Subcutaneous adipose tissue (tissue), 4 donors: Measurements from ENCODE around the gene MBLAC1. TPM values are rescaled to one million over a fixed set of nuclear protein-coding genes. Genes with fewer than 3 reads are reported as not detected.

Experiments
- total RNA-seq, 4 donors: library from RNA; depleted of rRNA; stranded (reverse); fragments of >200 nt; gene quantifications; one replicate each; pipeline ENCODE4 v1.1.0, GENCODE V29; 2016
- TF ChIP-seq, protein P1 (sequence below): fragments of 450-650 bp; IDR thresholded peaks from one replicate; pipeline ENCODE4 v1.5.1; 2016; ENCODE audit warnings: low read depth, mild to moderate bottlenecking, control low read depth, antibody characterized with exemption, moderate library complexity

Gene MBLAC1
- total RNA-seq, 4 donors from 2014 or later, result 0.66 to 2.7 (median 2.3) TPM

GRCh38 chr7:100085515-100085914 lies 41.3 kb upstream of the MBLAC1 start:
- TF ChIP-seq, protein P1, sequence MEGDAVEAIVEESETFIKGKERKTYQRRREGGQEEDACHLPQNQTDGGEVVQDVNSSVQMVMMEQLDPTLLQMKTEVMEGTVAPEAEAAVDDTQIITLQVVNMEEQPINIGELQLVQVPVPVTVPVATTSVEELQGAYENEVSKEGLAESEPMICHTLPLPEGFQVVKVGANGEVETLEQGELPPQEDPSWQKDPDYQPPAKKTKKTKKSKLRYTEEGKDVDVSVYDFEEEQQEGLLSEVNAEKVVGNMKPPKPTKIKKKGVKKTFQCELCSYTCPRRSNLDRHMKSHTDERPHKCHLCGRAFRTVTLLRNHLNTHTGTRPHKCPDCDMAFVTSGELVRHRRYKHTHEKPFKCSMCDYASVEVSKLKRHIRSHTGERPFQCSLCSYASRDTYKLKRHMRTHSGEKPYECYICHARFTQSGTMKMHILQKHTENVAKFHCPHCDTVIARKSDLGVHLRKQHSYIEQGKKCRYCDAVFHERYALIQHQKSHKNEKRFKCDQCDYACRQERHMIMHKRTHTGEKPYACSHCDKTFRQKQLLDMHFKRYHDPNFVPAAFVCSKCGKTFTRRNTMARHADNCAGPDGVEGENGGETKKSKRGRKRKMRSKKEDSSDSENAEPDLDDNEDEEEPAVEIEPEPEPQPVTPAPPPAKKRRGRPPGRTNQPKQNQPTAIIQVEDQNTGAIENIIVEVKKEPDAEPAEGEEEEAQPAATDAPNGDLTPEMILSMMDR, result no peak

GRCh38 chr7:100087055-100087750 lies 39.6 kb upstream of the MBLAC1 start:
- TF ChIP-seq, protein P1, result no peak

GRCh38 chr7:100088095-100088620 lies 38.6 kb upstream of the MBLAC1 start:
- TF ChIP-seq, protein P1, result no peak

DNA sequence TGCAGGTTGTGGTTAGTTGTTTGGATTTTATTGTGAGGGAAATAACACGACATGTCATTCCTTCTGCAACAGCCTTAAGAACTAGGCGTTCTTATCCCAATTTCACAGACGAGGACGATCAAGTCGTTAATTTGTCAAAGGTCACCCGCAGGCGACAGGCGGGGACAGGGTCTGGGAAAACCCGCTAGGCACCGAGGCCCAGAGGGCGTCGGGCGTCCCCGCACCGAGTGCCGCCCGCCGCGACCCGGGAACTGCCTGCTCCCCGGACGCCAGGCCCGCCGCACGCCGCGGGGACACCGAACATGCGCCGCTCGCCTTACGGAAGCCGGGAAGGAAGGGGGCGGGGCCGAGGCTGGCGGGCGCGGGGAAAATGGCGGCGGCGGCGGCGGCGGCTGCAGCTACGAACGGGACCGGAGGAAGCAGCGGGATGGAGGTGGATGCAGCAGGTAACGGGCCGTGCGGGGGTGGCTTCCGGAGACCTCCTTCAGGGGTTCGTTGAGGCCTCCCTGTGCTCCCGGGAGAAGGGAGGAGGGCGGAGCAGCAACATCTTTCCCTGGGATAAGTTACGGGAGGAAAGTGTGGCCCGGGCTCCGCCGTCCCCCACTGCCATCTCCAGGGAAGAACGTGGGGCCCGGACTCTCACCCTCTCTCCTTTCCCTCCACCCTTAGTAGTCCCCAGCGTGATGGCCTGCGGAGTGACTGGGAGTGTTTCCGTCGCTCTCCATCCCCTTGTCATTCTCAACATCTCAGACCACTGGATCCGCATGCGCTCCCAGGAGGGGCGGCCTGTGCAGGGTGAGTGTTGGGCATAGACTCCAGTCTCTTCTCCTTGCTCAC lies 37.9 kb upstream of the MBLAC1 start, which contains the start of gene COPS6:
COPS6 (plus strand) TSS at position 349 of the 837 bp plus-strand sequence; CDS start at position 371, 22 bp downstream.
- TF ChIP-seq, protein P1, result no peak

GRCh38 chr7:100089458-100090196 lies 37.1 kb upstream of the MBLAC1 start:
- TF ChIP-seq, protein P1, result no peak

DNA sequence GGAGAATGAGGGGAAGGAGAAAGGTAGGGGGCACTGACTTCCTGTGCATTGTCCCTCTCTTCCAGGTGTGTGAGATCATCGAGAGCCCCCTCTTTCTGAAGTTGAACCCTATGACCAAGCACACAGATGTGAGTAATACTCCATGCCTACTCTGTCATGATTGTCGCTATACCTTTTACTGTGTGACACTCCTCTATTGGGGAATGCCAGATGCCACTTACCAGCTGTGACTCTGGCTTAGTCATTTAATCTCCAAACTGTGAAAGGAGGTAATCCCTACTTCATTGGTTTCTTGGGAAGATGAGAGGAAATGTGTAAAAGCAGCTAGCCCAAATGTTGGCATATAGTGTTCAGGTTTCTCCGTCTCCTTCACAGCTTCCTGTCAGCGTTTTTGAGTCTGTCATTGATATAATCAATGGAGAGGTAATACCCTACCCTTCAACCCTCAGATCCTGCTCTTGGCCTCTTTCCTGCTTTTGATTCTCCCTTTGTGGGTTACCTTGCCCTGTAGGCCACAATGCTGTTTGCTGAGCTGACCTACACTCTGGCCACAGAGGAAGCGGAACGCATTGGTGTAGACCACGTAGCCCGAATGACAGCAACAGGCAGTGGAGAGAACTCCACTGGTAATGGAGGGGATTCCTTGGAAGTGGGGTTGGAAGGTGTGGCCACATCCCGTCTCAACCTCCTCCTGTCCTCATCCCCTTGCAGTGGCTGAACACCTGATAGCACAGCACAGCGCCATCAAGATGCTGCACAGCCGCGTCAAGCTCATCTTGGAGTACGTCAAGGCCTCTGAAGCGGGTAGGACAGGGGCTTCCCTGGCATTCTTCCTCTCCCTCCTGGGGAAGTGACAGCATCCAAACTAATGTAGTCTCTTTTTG lies 36.0 kb upstream of the MBLAC1 start:
- TF ChIP-seq, protein P1, result no peak
